Fibroblast of gingiva (primary cell): ENCODE results near the gene LIN7B.

Experiments used
- DNase-seq: peaks from one replicate; pipeline ENCODE4 v3.0.0-alpha.2; 2011; ENCODE audit warnings: low read depth

The LIN7B gene

GRCh38 chr19:49094505-49095482, 19.4 kb upstream of the LIN7B start:
- DNase-seq = no peak

GRCh38 chr19:49097453-49098288, 16.5 kb upstream of the LIN7B start:
- peak; percentile 71 for DNase-seq

GRCh38 chr19:49098795-49099194, 15.4 kb upstream of the LIN7B start:
- peak; percentile 57 for DNase-seq

GRCh38 chr19:49101160-49101559, 13.0 kb upstream of the LIN7B start:
- no peak for DNase-seq

- DNase-seq = no peak
Observed at GRCh38 chr19:49102303-49102702, 11.9 kb upstream of the LIN7B start.

- DNase-seq = no peak
Observed at GRCh38 chr19:49103331-49104085, 10.7 kb upstream of the LIN7B start.

- DNase-seq = no peak
Observed at GRCh38 chr19:49104229-49104864, 9.8 kb upstream of the LIN7B start.

- DNase-seq = peak; percentile 35
Observed at GRCh38 chr19:49106648-49107135, 7.5 kb upstream of the LIN7B start.

- DNase-seq = no peak
Observed at GRCh38 chr19:49107625-49108459, 6.3 kb upstream of the LIN7B start.

- no peak for DNase-seq
Observed at GRCh38 chr19:49109051-49109450, 5.1 kb upstream of the LIN7B start.

GRCh38 chr19:49109569-49110233, 4.5 kb upstream of the LIN7B start:
- DNase-seq = no peak

- DNase-seq = no peak
Observed at GRCh38 chr19:49110567-49110966, 3.6 kb upstream of the LIN7B start.

- DNase-seq = no peak
Observed at GRCh38 chr19:49111218-49111998, 2.8 kb upstream of the LIN7B start.

- DNase-seq = peak; percentile 51
Observed at GRCh38 chr19:49114630-49115363, 627 bp downstream of the LIN7B start.

- DNase-seq = no peak
Observed at GRCh38 chr19:49116544-49116943, 2.4 kb downstream of the LIN7B start.

- DNase-seq = no peak
Observed at GRCh38 chr19:49117677-49118564, 3.8 kb downstream of the LIN7B start.
